Astrocyte (in vitro differentiated cells and primary cell): ENCODE measurements around the gene MARVELD1. TPM values are rescaled to one million over a fixed set of nuclear protein-coding genes. Genes with fewer than 3 reads are reported as not detected.

Experiments
- DNase-seq: peaks from one replicate; pipeline ENCODE4 v3.0.0-alpha.2; 2010; ENCODE audit warnings: low read depth
- FAIRE-seq: peaks from 2 replicates; lab custom pipeline; 2011; peaks lifted over from hg19 to GRCh38; lab: Jason Lieb, UNC
- H2AFZ ChIP-seq: 2 replicates; pipeline ENCODE4 v1.6.0; 2012; ENCODE audit warnings: low read depth, low read length, inconsistent platforms
- H3K27ac ChIP-seq: 2 replicates; pipeline ENCODE4 v1.5.1; 2011; ENCODE audit warnings: low read depth, low read length, inconsistent platforms
- H3K27me3 ChIP-seq: 2 replicates; pipeline ENCODE4 v1.6.0; 2011; ENCODE audit warnings: low read length, inconsistent platforms; ENCODE audit not compliant: insufficient read depth
- H3K36me3 ChIP-seq: 2 replicates; pipeline ENCODE4 v1.5.1; 2011; ENCODE audit warnings: low read length, inconsistent platforms; ENCODE audit not compliant: insufficient read depth
- H3K4me1 ChIP-seq: 2 replicates; pipeline ENCODE4 v1.5.1; 2011; ENCODE audit warnings: low read length, inconsistent platforms; ENCODE audit not compliant: insufficient read depth
- H3K4me2 ChIP-seq: 2 replicates; pipeline ENCODE4 v1.6.0; 2012; ENCODE audit warnings: low read length, inconsistent platforms
- H3K4me3 ChIP-seq: 2 replicates; pipeline ENCODE4 v1.5.1; 2011; ENCODE audit warnings: low read depth, mild to moderate bottlenecking, low read length, inconsistent platforms; ENCODE audit not compliant: insufficient read depth
- H3K79me2 ChIP-seq: 2 replicates; pipeline ENCODE4 v1.6.0; 2012; ENCODE audit warnings: mild to moderate bottlenecking, low read length, inconsistent platforms; ENCODE audit not compliant: insufficient read depth
- H3K9ac ChIP-seq: 2 replicates; pipeline ENCODE4 v1.6.0; 2012; ENCODE audit warnings: mild to moderate bottlenecking, low read length, inconsistent platforms
- H3K9me3 ChIP-seq: 2 replicates; pipeline ENCODE4 v1.5.1; 2012; ENCODE audit warnings: low read depth, mild to moderate bottlenecking, low read length, inconsistent platforms; ENCODE audit not compliant: insufficient read depth
- H4K20me1 ChIP-seq: 2 replicates; pipeline ENCODE4 v1.6.0; 2012; ENCODE audit warnings: low read length, inconsistent platforms; ENCODE audit not compliant: insufficient read depth
- H3K27ac Mint-ChIP-seq: one replicate; pipeline ENCODE4 v1.8.0; 2021; ENCODE audit warnings: mild to moderate bottlenecking, mixed read lengths; ENCODE audit not compliant: unreplicated experiment
- H3K27me3 Mint-ChIP-seq: one replicate; pipeline ENCODE4 v1.8.0; 2021; ENCODE audit warnings: low read depth, mixed read lengths; ENCODE audit not compliant: unreplicated experiment
- H3K36me3 Mint-ChIP-seq: one replicate; pipeline ENCODE4 v1.8.0; 2021; ENCODE audit warnings: low read depth, mixed read lengths; ENCODE audit not compliant: unreplicated experiment
- H3K4me1 Mint-ChIP-seq: one replicate; pipeline ENCODE4 v1.8.0; 2021; ENCODE audit warnings: low read depth, mixed read lengths; ENCODE audit not compliant: unreplicated experiment
- H3K4me3 Mint-ChIP-seq: one replicate; pipeline ENCODE4 v1.8.0; 2021; ENCODE audit warnings: mild to moderate bottlenecking, moderate library complexity, mixed read lengths; ENCODE audit not compliant: unreplicated experiment
- H3K9me3 Mint-ChIP-seq: one replicate; pipeline ENCODE4 v1.8.0; 2021; ENCODE audit warnings: mild to moderate bottlenecking, mixed read lengths; ENCODE audit not compliant: unreplicated experiment
- CTCF ChIP-seq: IDR thresholded peaks from 2 replicates; pipeline ENCODE4 v1.5.1; 2011; ENCODE audit warnings: low read depth, mild to moderate bottlenecking, inconsistent platforms, low read length, moderate library complexity; ENCODE audit not compliant: insufficient read depth
- EZH2 ChIP-seq: IDR thresholded peaks from 2 replicates; pipeline ENCODE4 v1.6.1; 2012; ENCODE audit warnings: mild to moderate bottlenecking, low read length, inconsistent platforms; ENCODE audit not compliant: insufficient read depth
- total RNA-seq: library from RNA; stranded (reverse); gene quantifications from 2 replicates; pipeline ENCODE4 v1.2.1, GENCODE V29; 2021

Gene MARVELD1
- total RNA-seq, 1 donor from 2014 or later = 69.7 TPM

GRCh38 chr10:97732052-97732359 lies 18.5 kb downstream of the MARVELD1 start:
- Histone ChIP-seq H3K9me3 (no peaks in the 10 kb centered on the region), H3K36me3 (no peaks in the 10 kb centered on the region), H3K27me3 (no peaks in the 10 kb centered on the region), H3K9ac (no peak overlapping the region), H3K27ac (no peak overlapping the region), H3K4me1 (peaks cover 3% of the 10 kb centered on the region), H3K79me2 (no peaks in the 10 kb centered on the region), H2AFZ (no peak overlapping the region), H3K4me2 (no peak overlapping the region), H3K4me3 (no peak overlapping the region), H4K20me1 (no peaks in the 10 kb centered on the region)
- no peak for FAIRE-seq
- DNase-seq = no peak
- H3K4me1 Mint-ChIP-seq = no peaks in the 10 kb centered on the region
- no peak overlapping the region for H3K4me3 Mint-ChIP-seq
- TF ChIP-seq EZH2 (no peak), CTCF (no peak)
- no peaks in the 10 kb centered on the region for H3K9me3 Mint-ChIP-seq
- H3K27ac Mint-ChIP-seq = no peak overlapping the region
- peaks cover 2% of the 10 kb centered on the region for H3K36me3 Mint-ChIP-seq
- H3K27me3 Mint-ChIP-seq = peaks cover 7% of the 10 kb centered on the region

- peaks cover 1% of the 10 kb centered on the region for H3K36me3 Mint-ChIP-seq
- no peak overlapping the region for H3K27ac Mint-ChIP-seq
- no peak overlapping the region for H3K4me3 Mint-ChIP-seq
- peaks cover 7% of the 10 kb centered on the region for H3K27me3 Mint-ChIP-seq
- Histone ChIP-seq H3K27ac (no peak overlapping the region), H3K4me3 (no peak overlapping the region), H3K4me2 (no peak overlapping the region), H3K79me2 (peaks cover 12% of the 10 kb centered on the region), H3K36me3 (no peaks in the 10 kb centered on the region), H4K20me1 (peaks cover 8% of the 10 kb centered on the region), H3K9me3 (no peaks in the 10 kb centered on the region), H3K9ac (no peak overlapping the region), H3K27me3 (no peaks in the 10 kb centered on the region), H2AFZ (no peak overlapping the region), H3K4me1 (peaks cover 8% of the 10 kb centered on the region)
- peaks cover 7% of the 10 kb centered on the region for H3K4me1 Mint-ChIP-seq
- DNase-seq (no peak), FAIRE-seq (no peak)
- H3K9me3 Mint-ChIP-seq = no peaks in the 10 kb centered on the region
- TF ChIP-seq EZH2 (no peak), CTCF (no peak)
Observed at GRCh38 chr10:97733256-97733655, 19.7 kb downstream of the MARVELD1 start.

- Mint-ChIP-seq H3K4me3 (no peak overlapping the region), H3K9me3 (no peaks in the 10 kb centered on the region), H3K36me3 (peaks cover 1% of the 10 kb centered on the region), H3K27me3 (peaks cover 7% of the 10 kb centered on the region), H3K4me1 (peaks cover 8% of the 10 kb centered on the region), H3K27ac (no peak overlapping the region)
- Histone ChIP-seq H3K4me1 (peaks cover 11% of the 10 kb centered on the region), H3K27me3 (no peaks in the 10 kb centered on the region), H3K36me3 (peaks cover 3% of the 10 kb centered on the region), H3K4me3 (no peak overlapping the region), H3K9ac (no peak overlapping the region), H3K27ac (no peak overlapping the region), H3K9me3 (no peaks in the 10 kb centered on the region), H3K79me2 (peaks cover 20% of the 10 kb centered on the region), H2AFZ (no peak overlapping the region), H4K20me1 (peaks cover 13% of the 10 kb centered on the region), H3K4me2 (no peak overlapping the region)
- FAIRE-seq (no peak), DNase-seq (no peak)
- no peak for TF ChIP-seq EZH2
- TF ChIP-seq CTCF = no peak
Observed at GRCh38 chr10:97734021-97734420, 20.5 kb downstream of the MARVELD1 start.
